OCI-LY1 (cell line): ENCODE measurements around the gene TCF25.
A peak's percentile ranks its signal among the peaks of the same experiment; 100 is the strongest.

ENCODE experiments used
- H2AFZ ChIP-seq: fragments of 200-600 bp; sonication (generic), shearing (Covaris generic); 2 replicates; pipeline ENCODE4 v1.6.0; 2014; ENCODE audit warnings: antibody characterized with exemption, mild to moderate bottlenecking, low read length
- H3F3A ChIP-seq: fragments of 200-600 bp; sonication (generic), shearing (Covaris generic); 2 replicates; pipeline ENCODE4 v1.6.0; 2014; ENCODE audit warnings: mild to moderate bottlenecking, antibody characterized with exemption, low read length, moderate library complexity; ENCODE audit not compliant: insufficient read depth
- H3K27ac ChIP-seq: fragments of 200-600 bp; sonication (generic); 2 replicates; pipeline ENCODE4 v1.5.1; 2014; ENCODE audit warnings: low read length, mixed run types, mild to moderate bottlenecking, low read depth; ENCODE audit not compliant: poor library complexity, severe bottlenecking
- H3K27me3 ChIP-seq: fragments of 200-600 bp; sonication (generic); 2 replicates; pipeline ENCODE4 v1.6.0; 2014; ENCODE audit warnings: antibody characterized with exemption, mild to moderate bottlenecking, low read length, moderate library complexity; ENCODE audit not compliant: insufficient read depth
- H3K36me3 ChIP-seq: fragments of 200-600 bp; sonication (generic); 2 replicates; pipeline ENCODE4 v1.6.1; 2014; ENCODE audit warnings: mild to moderate bottlenecking, antibody characterized with exemption, low read length, moderate library complexity, mixed read lengths; ENCODE audit not compliant: insufficient read depth
- H3K4me1 ChIP-seq: fragments of 200-600 bp; sonication (generic); 2 replicates; pipeline ENCODE4 v1.5.1; 2014; ENCODE audit warnings: mild to moderate bottlenecking, low read length, moderate library complexity; ENCODE audit not compliant: insufficient read depth, severe bottlenecking
- H3K4me2 ChIP-seq: fragments of 200-600 bp; sonication (generic), shearing (Covaris generic); 2 replicates; pipeline ENCODE4 v1.6.1; 2014; ENCODE audit warnings: low read length
- H3K4me3 ChIP-seq: fragments of 200-600 bp; sonication (generic); 2 replicates; pipeline ENCODE4 v1.5.1; 2014; ENCODE audit warnings: low read length, low read depth, mild to moderate bottlenecking, mixed read lengths; ENCODE audit not compliant: poor library complexity, severe bottlenecking
- H3K79me2 ChIP-seq: fragments of 200-600 bp; shearing (Covaris generic); 2 replicates; pipeline ENCODE4 v1.6.1; 2016; ENCODE audit warnings: mixed run types, low read length, mixed read lengths; ENCODE audit not compliant: insufficient read depth
- H3K9ac ChIP-seq: fragments of 200-600 bp; sonication (generic), shearing (Covaris generic); 2 replicates; pipeline ENCODE4 v1.6.1; 2014; ENCODE audit warnings: mild to moderate bottlenecking, low read length, mixed read lengths
- H3K9me2 ChIP-seq: fragments of 200-600 bp; sonication (generic), shearing (Covaris generic); 2 replicates; pipeline ENCODE4 v1.6.1; 2014; ENCODE audit warnings: low read depth, mild to moderate bottlenecking, low read length, mixed read lengths
- H3K9me3 ChIP-seq: fragments of 200-600 bp; shearing (Covaris generic); 2 replicates; pipeline ENCODE4 v1.6.1; 2014; ENCODE audit warnings: low read length, mixed read lengths
- H4K20me1 ChIP-seq: fragments of 200-600 bp; sonication (generic), shearing (Covaris generic); 2 replicates; pipeline ENCODE4 v1.6.0; 2016; ENCODE audit warnings: mild to moderate bottlenecking, low read length; ENCODE audit not compliant: insufficient read depth
- EZH2 ChIP-seq: fragments of 200-600 bp; sonication (generic), shearing (Covaris generic); IDR thresholded peaks from 2 replicates; pipeline ENCODE4 v1.8.0; 2017; ENCODE audit warnings: borderline replicate concordance, mixed run types, mild to moderate bottlenecking, antibody characterized with exemption, low read length, moderate library complexity, mixed read lengths
- TF ChIP-seq, protein P1 (sequence below): fragments of 200-600 bp; sonication (generic), shearing (Covaris generic); IDR thresholded peaks from 2 replicates; pipeline ENCODE4 v1.5.1; 2017; ENCODE audit warnings: mild to moderate bottlenecking, antibody characterized with exemption, low read length, moderate library complexity, mixed read lengths

The TCF25 gene

DNA sequence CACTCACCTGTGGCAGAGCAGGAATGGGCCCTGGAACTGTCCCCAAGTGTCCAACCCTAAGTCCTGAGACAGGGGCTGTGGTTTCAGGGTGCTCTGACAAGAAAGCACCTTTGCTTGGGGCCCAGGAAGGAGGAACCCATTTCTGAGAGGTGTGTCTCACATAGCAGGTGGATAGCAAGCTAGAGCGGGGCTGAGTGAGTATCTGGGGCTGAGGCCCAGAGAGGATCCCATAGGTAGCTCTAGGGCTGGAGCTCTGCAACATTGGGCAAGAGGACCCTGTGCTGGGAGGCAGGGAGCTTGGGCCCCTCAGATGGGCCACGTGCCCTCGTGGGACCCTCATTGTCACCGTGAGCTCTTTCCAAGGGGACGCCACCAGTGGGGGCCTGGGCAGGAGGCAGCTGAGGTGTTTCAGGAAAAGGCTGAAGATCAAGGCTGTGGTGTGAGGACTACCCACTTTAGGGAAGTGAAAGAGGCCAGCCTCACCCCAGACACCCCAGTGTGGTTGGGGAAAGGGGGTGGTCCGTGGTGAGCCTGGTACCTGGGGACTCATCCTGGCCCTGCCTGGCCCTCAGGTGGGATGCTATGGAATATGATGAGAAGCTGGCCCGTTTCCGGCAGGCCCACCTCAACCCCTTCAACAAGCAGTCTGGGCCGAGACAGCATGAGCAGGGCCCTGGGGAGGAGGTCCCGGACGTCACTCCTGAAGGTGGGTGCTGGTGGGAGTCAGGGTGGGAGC is 80.4 kb downstream of the TCF25 start:
- peaks cover 68% of the 10 kb centered on the region for H3K4me1 ChIP-seq

GRCh38 chr16:89954462-89954861 is 81.1 kb downstream of the TCF25 start:
- H3K9ac ChIP-seq: peak overlapping the region; percentile 17; the same call in 1 of the 2 replicates
- peak overlapping the region; percentile 87 for H3K27ac ChIP-seq
- no peaks in the 10 kb centered on the region for H4K20me1 ChIP-seq
- H3F3A ChIP-seq: no peaks in the 10 kb centered on the region
- H2AFZ ChIP-seq: no peak overlapping the region
- TF ChIP-seq EZH2: no peak
- TF ChIP-seq, protein P1, sequence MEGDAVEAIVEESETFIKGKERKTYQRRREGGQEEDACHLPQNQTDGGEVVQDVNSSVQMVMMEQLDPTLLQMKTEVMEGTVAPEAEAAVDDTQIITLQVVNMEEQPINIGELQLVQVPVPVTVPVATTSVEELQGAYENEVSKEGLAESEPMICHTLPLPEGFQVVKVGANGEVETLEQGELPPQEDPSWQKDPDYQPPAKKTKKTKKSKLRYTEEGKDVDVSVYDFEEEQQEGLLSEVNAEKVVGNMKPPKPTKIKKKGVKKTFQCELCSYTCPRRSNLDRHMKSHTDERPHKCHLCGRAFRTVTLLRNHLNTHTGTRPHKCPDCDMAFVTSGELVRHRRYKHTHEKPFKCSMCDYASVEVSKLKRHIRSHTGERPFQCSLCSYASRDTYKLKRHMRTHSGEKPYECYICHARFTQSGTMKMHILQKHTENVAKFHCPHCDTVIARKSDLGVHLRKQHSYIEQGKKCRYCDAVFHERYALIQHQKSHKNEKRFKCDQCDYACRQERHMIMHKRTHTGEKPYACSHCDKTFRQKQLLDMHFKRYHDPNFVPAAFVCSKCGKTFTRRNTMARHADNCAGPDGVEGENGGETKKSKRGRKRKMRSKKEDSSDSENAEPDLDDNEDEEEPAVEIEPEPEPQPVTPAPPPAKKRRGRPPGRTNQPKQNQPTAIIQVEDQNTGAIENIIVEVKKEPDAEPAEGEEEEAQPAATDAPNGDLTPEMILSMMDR: no peak
- no peaks in the 10 kb centered on the region for H3K9me2 ChIP-seq
- no peaks in the 10 kb centered on the region for H3K79me2 ChIP-seq
- no peaks in the 10 kb centered on the region for H3K27me3 ChIP-seq
- H3K4me2 ChIP-seq: peak overlapping the region; percentile 27
- peak overlapping the region; percentile 1 for H3K4me3 ChIP-seq
- peaks cover 63% of the 10 kb centered on the region for H3K4me1 ChIP-seq
- peaks cover 57% of the 10 kb centered on the region for H3K36me3 ChIP-seq
- no peaks in the 10 kb centered on the region for H3K9me3 ChIP-seq

More for the DNA sequence above, 80.4 kb downstream of the TCF25 start:
- H3K27ac ChIP-seq: peak overlapping the region; percentile 87
- H3K79me2 ChIP-seq: no peaks in the 10 kb centered on the region
- no peak overlapping the region for H2AFZ ChIP-seq
- H3K4me2 ChIP-seq: peak overlapping the region; percentile 27
- peak overlapping the region; percentile 33; the same call in 1 of the 2 replicates for H3K9ac ChIP-seq
- peak overlapping the region; percentile 1 for H3K4me3 ChIP-seq
- no peaks in the 10 kb centered on the region for H4K20me1 ChIP-seq
- H3K36me3 ChIP-seq: peaks cover 50% of the 10 kb centered on the region
- H3K9me3 ChIP-seq: no peaks in the 10 kb centered on the region
- TF ChIP-seq, protein P1: no peak
- TF ChIP-seq EZH2: no peak
- no peaks in the 10 kb centered on the region for H3F3A ChIP-seq
- no peaks in the 10 kb centered on the region for H3K9me2 ChIP-seq
- no peaks in the 10 kb centered on the region for H3K27me3 ChIP-seq

GRCh38 chr16:89955001-89955685 is 81.8 kb downstream of the TCF25 start:
- Histone ChIP-seq H3K36me3 (peaks cover 62% of the 10 kb centered on the region), H3K27ac (peak overlapping the region; percentile 87), H3K27me3 (no peaks in the 10 kb centered on the region), H2AFZ (no peak overlapping the region), H3K9me3 (no peaks in the 10 kb centered on the region), H4K20me1 (no peaks in the 10 kb centered on the region), H3K4me1 (peaks cover 56% of the 10 kb centered on the region), H3K4me2 (no peak overlapping the region; the same call in 1 of the 2 replicates), H3K9me2 (no peaks in the 10 kb centered on the region), H3F3A (no peaks in the 10 kb centered on the region), H3K4me3 (no peak overlapping the region), H3K79me2 (no peaks in the 10 kb centered on the region), H3K9ac (no peak overlapping the region; the same call in 1 of the 2 replicates)
- TF ChIP-seq, protein P1: no peak
- TF ChIP-seq EZH2: no peak
